ENCODE data around the gene PATJ. TPM values are rescaled to one million over a fixed set of nuclear protein-coding genes. Genes with fewer than 3 reads are reported as not detected.

Gene PATJ
- total and polyA plus RNA-seq, 4 donors = 8.0 to 47.1 (median 24.3) TPM

- ATAC-seq (ENCODE audit: low FRiP score) = no peak
- Histone ChIP-seq H3K27ac (ENCODE audit: low read depth in 1 of 2, low read length in 2 of 2) (no peak overlapping the region), H3K9me3 (ENCODE audit: control insufficient read depth, low read length) (no peaks in the 10 kb centered on the region), H3K36me3 (ENCODE audit: control insufficient read depth in 1 of 2, insufficient read depth in 2 of 2, low read length in 1 of 2) (no peaks in the 10 kb centered on the region), H3K4me3 (ENCODE audit: low read length in 2 of 2) (no peak overlapping the region), H3K27me3 (ENCODE audit: control insufficient read depth in 1 of 2, insufficient read depth in 2 of 2, low read length in 1 of 2) (no peaks in the 10 kb centered on the region), H3K4me1 (ENCODE audit: control insufficient read depth in 1 of 2, insufficient read depth in 2 of 2, low read length in 2 of 2) (no peaks in the 10 kb centered on the region)
- intact Hi-C loops (cut with DNase I) = no loop called here
- DNase-seq = no peak
- WGBS, 2 donors = 83 to 88% methylated on average over 4 of the region's 4 CpGs
Measured at GRCh38 chr1:61980561-61980960, 238.3 kb downstream of the PATJ start.

DNA sequence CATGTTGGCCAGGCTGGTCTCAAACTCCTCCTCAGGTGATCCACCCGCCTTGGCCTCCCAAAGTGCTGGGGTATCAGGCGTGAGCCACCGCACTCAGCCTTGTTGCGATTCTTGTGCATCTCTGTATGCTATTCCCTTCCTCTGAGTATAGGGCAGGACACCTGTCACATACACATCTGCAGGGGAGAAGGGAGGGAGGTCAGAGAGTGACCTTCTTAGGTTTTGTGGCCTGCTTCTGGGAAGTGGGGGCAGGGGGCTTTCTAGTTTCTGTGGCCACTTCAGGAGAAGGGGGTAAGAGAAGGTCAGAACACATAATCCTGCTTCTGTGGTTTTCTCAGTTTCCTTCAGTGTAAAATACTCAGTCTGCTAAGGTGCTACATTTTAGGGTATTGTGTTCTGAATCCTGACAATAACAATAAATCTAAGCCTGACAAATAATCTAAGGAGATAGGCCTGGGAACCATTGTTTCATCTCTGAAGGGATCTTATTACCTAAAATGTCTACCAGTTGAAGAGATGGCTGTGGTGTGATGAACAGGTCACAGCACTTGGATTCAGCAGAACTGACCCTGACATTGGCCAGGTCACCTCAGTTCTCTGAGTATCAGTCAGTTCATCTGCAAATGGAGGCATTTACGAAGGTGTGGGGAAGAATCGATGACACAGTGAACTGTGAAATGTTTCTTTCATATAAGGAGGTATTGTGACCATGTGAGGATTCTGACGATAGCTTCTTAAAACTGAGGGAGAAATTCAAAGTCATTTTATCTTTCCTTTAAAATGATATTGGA lies 239.8 kb downstream of the PATJ start:
- intact Hi-C loops (cut with DNase I) = no loop called here
- H3K9me3 ChIP-seq (ENCODE audit: control insufficient read depth, low read length) = no peaks in the 10 kb centered on the region
- no peak overlapping the region for H3K27ac ChIP-seq (ENCODE audit: low read depth in 1 of 2, low read length in 2 of 2)
- no peak for DNase-seq
- H3K4me1 ChIP-seq (ENCODE audit: control insufficient read depth in 1 of 2, insufficient read depth in 2 of 2, low read length in 2 of 2) = no peaks in the 10 kb centered on the region
- H3K27me3 ChIP-seq (ENCODE audit: control insufficient read depth in 1 of 2, insufficient read depth in 2 of 2, low read length in 1 of 2) = no peaks in the 10 kb centered on the region
- no peaks in the 10 kb centered on the region for H3K36me3 ChIP-seq (ENCODE audit: control insufficient read depth in 1 of 2, insufficient read depth in 2 of 2, low read length in 1 of 2)
- ATAC-seq (ENCODE audit: low FRiP score) = no peak
- 96 to 98% methylated on average over 7 of the region's 7 CpGs for WGBS, 2 donors
- no peak overlapping the region for H3K4me3 ChIP-seq (ENCODE audit: low read length in 2 of 2)

DNA sequence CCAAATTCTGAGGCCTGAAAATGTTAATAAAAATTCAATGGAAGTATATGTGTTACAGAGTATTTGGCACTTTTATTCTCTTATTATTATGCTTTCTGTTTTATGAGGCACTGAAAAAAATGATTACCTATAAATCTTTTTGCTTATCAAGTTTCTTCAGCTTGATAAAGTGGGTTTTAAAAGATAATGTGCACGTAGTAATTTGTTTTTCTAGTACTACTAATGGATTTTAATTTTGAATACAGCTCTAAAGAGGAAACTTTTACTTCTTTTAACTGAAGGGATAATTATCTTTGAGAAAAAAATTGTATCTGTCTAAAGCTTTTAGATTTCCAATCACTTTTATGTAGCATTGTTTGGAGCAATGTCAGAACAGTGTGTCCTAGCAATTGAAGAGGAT lies 241.0 kb downstream of the PATJ start:
- no peaks in the 10 kb centered on the region for H3K27me3 ChIP-seq (ENCODE audit: control insufficient read depth in 1 of 2, insufficient read depth in 2 of 2, low read length in 1 of 2)
- WGBS, 2 donors = 35 to 56% methylated on average over 1 of the region's 1 CpG
- H3K4me1 ChIP-seq (ENCODE audit: control insufficient read depth in 1 of 2, insufficient read depth in 2 of 2, low read length in 2 of 2) = no peaks in the 10 kb centered on the region
- H3K4me3 ChIP-seq (ENCODE audit: low read length in 2 of 2) = no peak overlapping the region
- no peak for DNase-seq
- H3K36me3 ChIP-seq (ENCODE audit: control insufficient read depth in 1 of 2, insufficient read depth in 2 of 2, low read length in 1 of 2) = no peaks in the 10 kb centered on the region
- intact Hi-C loops (cut with DNase I) = no loop called here
- H3K9me3 ChIP-seq (ENCODE audit: control insufficient read depth, low read length) = no peaks in the 10 kb centered on the region
- ATAC-seq (ENCODE audit: low FRiP score) = no peak
- H3K27ac ChIP-seq (ENCODE audit: low read depth in 1 of 2, low read length in 2 of 2) = no peak overlapping the region

DNA sequence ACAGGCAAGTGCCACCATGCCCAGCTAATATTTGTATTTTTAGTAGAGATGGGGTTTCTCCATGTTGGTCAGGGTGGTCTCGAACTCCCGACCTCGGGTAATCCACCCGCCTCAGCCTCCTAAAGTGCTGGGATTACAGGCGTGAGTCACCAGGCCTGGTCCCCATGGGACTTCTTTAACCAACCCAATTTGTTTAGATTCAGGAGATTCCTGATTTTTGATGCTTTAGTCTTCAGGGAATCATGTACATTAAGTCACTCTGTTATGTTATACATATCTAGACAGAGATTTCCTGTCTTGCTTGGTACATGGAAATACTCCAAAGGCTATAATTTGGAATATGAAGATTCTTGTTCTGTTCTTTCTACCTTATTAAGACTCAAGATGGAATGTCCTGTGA lies 250.0 kb downstream of the PATJ start:
- H3K4me1 ChIP-seq (ENCODE audit: control insufficient read depth in 1 of 2, insufficient read depth in 2 of 2, low read length in 2 of 2) = no peaks in the 10 kb centered on the region
- no peaks in the 10 kb centered on the region for H3K27me3 ChIP-seq (ENCODE audit: control insufficient read depth in 1 of 2, insufficient read depth in 2 of 2, low read length in 1 of 2)
- no peak for DNase-seq
- 92 to 97% methylated on average over 5 of the region's 5 CpGs for whole genome bisulfite sequencing, 2 donors
- no peaks in the 10 kb centered on the region for H3K9me3 ChIP-seq (ENCODE audit: control insufficient read depth, low read length)
- ATAC-seq (ENCODE audit: low FRiP score) = no peak
- peaks cover 0 to 3% of the 10 kb centered on the region in 2 donors for H3K36me3 ChIP-seq (ENCODE audit: control insufficient read depth in 1 of 2, insufficient read depth in 2 of 2, low read length in 1 of 2)
- H3K27ac ChIP-seq (ENCODE audit: low read depth in 1 of 2, low read length in 2 of 2) = no peak overlapping the region
- intact Hi-C loops (cut with DNase I) = no loop called here
- no peak overlapping the region for H3K4me3 ChIP-seq (ENCODE audit: low read length in 2 of 2)

DNA sequence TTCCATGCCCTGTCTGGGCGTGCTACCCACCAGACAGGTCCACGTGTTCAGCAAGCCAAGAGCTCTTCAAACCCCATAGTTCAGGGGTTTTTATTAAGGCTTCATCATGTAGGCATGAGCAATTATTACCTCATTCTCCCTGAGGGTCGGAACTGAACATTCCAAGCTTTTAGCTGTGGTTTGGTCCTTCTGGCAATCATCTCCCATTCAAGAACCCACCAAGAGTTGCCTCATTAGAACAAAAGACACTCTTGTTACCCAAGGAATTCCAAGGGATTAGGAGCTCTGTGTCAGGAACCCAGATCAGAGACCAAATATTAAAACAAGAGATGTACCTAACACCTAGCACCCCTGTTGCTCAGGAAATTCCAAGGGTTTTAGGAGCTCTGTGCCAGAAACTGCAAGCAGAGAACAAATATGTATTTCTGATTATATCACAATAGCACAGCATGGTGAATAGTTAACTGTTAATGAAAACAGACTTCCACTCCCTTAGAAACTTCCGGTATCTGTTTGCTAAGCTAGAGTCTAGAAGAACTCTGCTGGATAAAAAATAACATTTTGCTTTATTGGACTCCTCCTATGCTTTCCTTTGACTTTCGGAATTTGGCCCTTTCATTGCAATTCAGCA lies 251.2 kb downstream of the PATJ start:
- DNase-seq (no peak), ATAC-seq (ENCODE audit: low FRiP score) (no peak)
- no peak overlapping the region for H3K4me3 ChIP-seq (ENCODE audit: low read length in 2 of 2)
- no peak overlapping the region for H3K27ac ChIP-seq (ENCODE audit: low read depth in 1 of 2, low read length in 2 of 2)
- H3K36me3 ChIP-seq (ENCODE audit: control insufficient read depth in 1 of 2, insufficient read depth in 2 of 2, low read length in 1 of 2) = peaks cover 0 to 3% of the 10 kb centered on the region in 2 donors
- H3K27me3 ChIP-seq (ENCODE audit: control insufficient read depth in 1 of 2, insufficient read depth in 2 of 2, low read length in 1 of 2) = no peaks in the 10 kb centered on the region
- H3K9me3 ChIP-seq (ENCODE audit: control insufficient read depth, low read length) = no peaks in the 10 kb centered on the region
- intact Hi-C loops (cut with DNase I) = no loop called here
- WGBS, 2 donors = 73 to 75% methylated on average over 5 of the region's 5 CpGs
- no peaks in the 10 kb centered on the region for H3K4me1 ChIP-seq (ENCODE audit: control insufficient read depth in 1 of 2, insufficient read depth in 2 of 2, low read length in 2 of 2)

DNA sequence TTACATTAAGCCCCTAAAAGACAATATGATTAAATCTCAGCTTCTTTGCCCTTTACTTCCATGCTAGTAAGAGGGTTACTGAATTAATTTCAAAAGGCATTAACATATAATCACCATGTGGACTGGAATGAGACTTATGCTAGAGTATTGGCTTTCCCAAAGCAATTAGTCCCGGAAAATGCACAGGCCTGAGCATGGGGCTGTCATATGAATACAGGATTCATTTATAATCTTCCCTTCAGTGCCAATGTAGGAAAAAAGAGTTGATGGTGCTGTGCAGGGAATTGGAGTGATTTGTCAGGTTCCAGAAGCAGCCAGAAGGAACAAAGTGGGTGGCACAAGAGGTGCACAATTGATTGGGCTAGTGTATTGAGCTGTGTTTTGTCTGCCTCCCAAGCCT lies 253.4 kb downstream of the PATJ start:
- peaks cover 0 to 3% of the 10 kb centered on the region in 2 donors for H3K36me3 ChIP-seq (ENCODE audit: control insufficient read depth in 1 of 2, insufficient read depth in 2 of 2, low read length in 1 of 2)
- no peaks in the 10 kb centered on the region for H3K27me3 ChIP-seq (ENCODE audit: control insufficient read depth in 1 of 2, insufficient read depth in 2 of 2, low read length in 1 of 2)
- no peak for DNase-seq
- no peaks in the 10 kb centered on the region for H3K4me1 ChIP-seq (ENCODE audit: control insufficient read depth in 1 of 2, insufficient read depth in 2 of 2, low read length in 2 of 2)
- H3K4me3 ChIP-seq (ENCODE audit: low read length in 2 of 2) = no peak overlapping the region
- 96 to 97% methylated on average over 1 of the region's 1 CpG for WGBS, 2 donors
- no peak for ATAC-seq (ENCODE audit: low FRiP score)
- H3K27ac ChIP-seq (ENCODE audit: low read depth in 1 of 2, low read length in 2 of 2) = no peak overlapping the region
- intact Hi-C loops (cut with DNase I) = no loop called here
- H3K9me3 ChIP-seq (ENCODE audit: control insufficient read depth, low read length) = no peaks in the 10 kb centered on the region

DNA sequence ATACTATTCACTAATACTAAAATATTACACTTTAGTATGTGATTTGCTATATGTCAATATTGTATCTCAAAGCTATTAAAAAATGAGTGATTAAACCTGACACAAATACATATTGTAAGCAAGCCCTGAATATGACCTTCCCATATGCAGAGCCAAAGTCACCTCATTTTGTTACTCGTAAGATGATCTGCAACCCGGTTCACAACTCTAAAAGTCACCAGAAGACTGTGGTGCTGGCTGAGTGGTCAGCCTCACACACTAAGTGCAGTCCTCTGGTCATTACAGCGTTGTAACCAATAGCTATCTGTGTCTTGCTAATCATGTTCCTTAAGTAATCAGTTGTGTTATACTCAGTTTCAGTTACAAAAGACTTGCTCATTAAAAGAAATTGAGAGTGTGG lies 254.8 kb downstream of the PATJ start:
- H3K36me3 ChIP-seq (ENCODE audit: control insufficient read depth in 1 of 2, insufficient read depth in 2 of 2, low read length in 1 of 2) = peaks cover 0 to 3% of the 10 kb centered on the region in 2 donors
- no peak overlapping the region for H3K4me3 ChIP-seq (ENCODE audit: low read length in 2 of 2)
- intact Hi-C loops (cut with DNase I) = no loop called here
- DNase-seq (no peak), ATAC-seq (ENCODE audit: low FRiP score) (no peak)
- no peaks in the 10 kb centered on the region for H3K27me3 ChIP-seq (ENCODE audit: control insufficient read depth in 1 of 2, insufficient read depth in 2 of 2, low read length in 1 of 2)
- WGBS, 2 donors = 91 to 94% methylated on average over 3 of the region's 3 CpGs
- H3K9me3 ChIP-seq (ENCODE audit: control insufficient read depth, low read length) = no peaks in the 10 kb centered on the region
- no peak overlapping the region for H3K27ac ChIP-seq (ENCODE audit: low read depth in 1 of 2, low read length in 2 of 2)
- H3K4me1 ChIP-seq (ENCODE audit: control insufficient read depth in 1 of 2, insufficient read depth in 2 of 2, low read length in 2 of 2) = no peaks in the 10 kb centered on the region

GRCh38 chr1:62003777-62004176 lies 261.5 kb downstream of the PATJ start:
- intact Hi-C loops (cut with DNase I) = no loop called here
- Histone ChIP-seq H3K9me3 (ENCODE audit: control insufficient read depth, low read length) (no peaks in the 10 kb centered on the region), H3K4me3 (ENCODE audit: low read length in 2 of 2) (no peak overlapping the region), H3K27ac (ENCODE audit: low read depth in 1 of 2, low read length in 2 of 2) (no peak overlapping the region), H3K4me1 (ENCODE audit: control insufficient read depth in 1 of 2, insufficient read depth in 2 of 2, low read length in 2 of 2) (no peaks in the 10 kb centered on the region), H3K27me3 (ENCODE audit: control insufficient read depth in 1 of 2, insufficient read depth in 2 of 2, low read length in 1 of 2) (no peaks in the 10 kb centered on the region), H3K36me3 (ENCODE audit: control insufficient read depth in 1 of 2, insufficient read depth in 2 of 2, low read length in 1 of 2) (no peaks in the 10 kb centered on the region)
- no peak for DNase-seq
- WGBS, 2 donors = 94 to 97% methylated on average over 2 of the region's 2 CpGs
- ATAC-seq (ENCODE audit: low FRiP score) = no peak

DNA sequence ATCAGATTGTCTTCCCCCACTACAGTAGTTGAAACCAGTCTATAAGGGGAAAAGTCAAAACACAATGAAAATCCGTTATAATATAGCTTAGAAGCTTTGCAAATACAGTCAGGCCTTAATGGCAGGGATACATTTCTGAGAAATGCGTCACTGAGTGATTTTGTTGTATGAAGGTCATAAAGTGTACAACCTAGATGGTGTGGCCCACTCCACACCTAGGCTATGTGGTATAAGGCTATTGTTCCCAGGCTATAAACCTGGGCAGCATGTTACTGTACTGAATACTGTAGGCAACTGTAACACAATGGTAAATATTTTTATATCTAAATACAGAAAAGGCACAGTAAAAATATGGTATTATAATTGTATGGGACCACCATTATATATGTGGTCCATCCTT lies 264.4 kb downstream of the PATJ start:
- WGBS, 2 donors = 96% methylated on average over 2 of the region's 2 CpGs
- DNase-seq (no peak), ATAC-seq (ENCODE audit: low FRiP score) (no peak)
- H3K36me3 ChIP-seq (ENCODE audit: control insufficient read depth in 1 of 2, insufficient read depth in 2 of 2, low read length in 1 of 2) = no peaks in the 10 kb centered on the region
- H3K4me3 ChIP-seq (ENCODE audit: low read length in 2 of 2) = no peak overlapping the region
- H3K9me3 ChIP-seq (ENCODE audit: control insufficient read depth, low read length) = no peaks in the 10 kb centered on the region
- no peak overlapping the region for H3K27ac ChIP-seq (ENCODE audit: low read depth in 1 of 2, low read length in 2 of 2)
- intact Hi-C loops (cut with DNase I) = no loop called here
- H3K4me1 ChIP-seq (ENCODE audit: control insufficient read depth in 1 of 2, insufficient read depth in 2 of 2, low read length in 2 of 2) = no peaks in the 10 kb centered on the region
- no peaks in the 10 kb centered on the region for H3K27me3 ChIP-seq (ENCODE audit: control insufficient read depth in 1 of 2, insufficient read depth in 2 of 2, low read length in 1 of 2)

Data from aorta (tissue), 5 donors.